ENCODE data around the gene UCK1. TPM values are rescaled to one million over a fixed set of nuclear protein-coding genes. Genes with fewer than 3 reads are reported as not detected.
A peak's percentile ranks its signal among the peaks of the same experiment; 100 is the strongest.

UCK1 gene
- polyA plus RNA-seq (2013, experiment 1 of 2), result 24.3 TPM
- polyA plus RNA-seq (2013, experiment 2 of 2), result 26.2 TPM

- Histone ChIP-seq H3K79me1 (ENCODE audit: low read depth, low read length) (peaks cover 14% of the 10 kb centered on the region), H4K91ac (ENCODE audit: low read depth, low read length, poor library complexity) (peak within 1 kb of the TSS; percentile 85), H3K4me3 (ENCODE audit: low read length in 2 of 2) (peak within 1 kb of the TSS; percentile 94), H4K8ac (ENCODE audit: low read depth, low read length) (peak within 1 kb of the TSS; percentile 78), H3K14ac (ENCODE audit: low read length) (no peak within 1 kb of the TSS), H3K4ac (ENCODE audit: low read length) (peak within 1 kb of the TSS; percentile 84), H3K23ac (ENCODE audit: low read depth, low read length, poor library complexity) (peak within 1 kb of the TSS; percentile 87), H3K27ac (replicated peaks; ENCODE audit: low read length) (no peak within 1 kb of the TSS), H3K9me3 (replicated peaks in 1 of 2; ENCODE audit: control insufficient read depth in 2 of 2, insufficient read depth in 1 of 2, low read depth in 1 of 2, low read length in 2 of 2) (no peaks in the 10 kb centered on the region), H3K9ac (ENCODE audit: low read depth, low read length, poor library complexity) (peak within 1 kb of the TSS; percentile 92), H2BK120ac (ENCODE audit: low read depth, low read length) (no peak within 1 kb of the TSS), H3K36me3 (replicated peaks in 1 of 2; ENCODE audit: control insufficient read depth in 2 of 2, insufficient read depth in 2 of 2, low read length in 2 of 2) (peaks cover 30 to 43% of the 10 kb centered on the region in 2 donors), H3K18ac (ENCODE audit: low read length) (peak within 1 kb of the TSS; percentile 94), H2AK5ac (ENCODE audit: low read depth, low read length) (peak within 1 kb of the TSS; percentile 92), H2AFZ (ENCODE audit: low read length) (peak within 1 kb of the TSS; percentile 99), H2BK15ac (ENCODE audit: low read length) (peak within 1 kb of the TSS; percentile 37), H2BK5ac (ENCODE audit: low read length) (peak within 1 kb of the TSS; percentile 54), H2BK12ac (ENCODE audit: low read length) (no peak within 1 kb of the TSS), H3K4me1 (ENCODE audit: control insufficient read depth in 2 of 2, insufficient read depth in 1 of 2, low read depth in 1 of 2, low read length in 2 of 2) (peaks cover 8% of the 10 kb centered on the region in 2 donors), H3K4me2 (ENCODE audit: insufficient read depth, low read length, poor library complexity, severe bottlenecking) (peak within 1 kb of the TSS; percentile 90), H3K27me3 (ENCODE audit: control insufficient read depth in 3 of 3, insufficient read depth in 3 of 3, low read depth in 1 of 3, low read length in 3 of 3) (no peaks in the 10 kb centered on the region)
- DNase-seq (ENCODE audit: low spot score), result peak; percentile 86
- no CpG with 5 or more reads among the region's 103 CpGs for WGBS, 2 donors (ENCODE audit: extremely low coverage in 2 of 2, insufficient read length in 2 of 2, insufficient replicate concordance in 1 of 2)
Measured at GRCh38 chr9:131530920-131531832, at the start of gene UCK1. UCK1 (minus strand) TSS chr9:131531263; CDS start chr9:131531174, 89 bp downstream.

GRCh38 chr9:131580358-131580757 lies 49.3 kb upstream of the UCK1 start:
- H2BK5ac ChIP-seq (ENCODE audit: low read length), result no peak overlapping the region
- H3K79me1 ChIP-seq (ENCODE audit: low read depth, low read length), result no peaks in the 10 kb centered on the region
- H2BK120ac ChIP-seq (ENCODE audit: low read depth, low read length), result no peak overlapping the region
- H2BK12ac ChIP-seq (ENCODE audit: low read length), result no peak overlapping the region
- no peaks in the 10 kb centered on the region for H3K9me3 ChIP-seq (replicated peaks in 1 of 2; ENCODE audit: control insufficient read depth in 2 of 2, insufficient read depth in 1 of 2, low read depth in 1 of 2, low read length in 2 of 2)
- H3K27ac ChIP-seq (replicated peaks; ENCODE audit: low read length), result no peak overlapping the region
- DNase-seq (ENCODE audit: low spot score), result no peak
- H3K36me3 ChIP-seq (replicated peaks in 1 of 2; ENCODE audit: control insufficient read depth in 2 of 2, insufficient read depth in 2 of 2, low read length in 2 of 2), result peaks cover 25 to 85% of the 10 kb centered on the region in 2 donors
- no peak overlapping the region for H3K18ac ChIP-seq (ENCODE audit: low read length)
- H4K91ac ChIP-seq (ENCODE audit: low read depth, low read length, poor library complexity), result no peak overlapping the region
- H2AK5ac ChIP-seq (ENCODE audit: low read depth, low read length), result no peak overlapping the region
- no peak overlapping the region for H3K9ac ChIP-seq (ENCODE audit: low read depth, low read length, poor library complexity)
- H2AFZ ChIP-seq (ENCODE audit: low read length), result no peak overlapping the region
- H3K4me1 ChIP-seq (ENCODE audit: control insufficient read depth in 2 of 2, insufficient read depth in 1 of 2, low read depth in 1 of 2, low read length in 2 of 2), result peaks cover 0 to 1% of the 10 kb centered on the region in 2 donors
- no peak overlapping the region for H3K4me2 ChIP-seq (ENCODE audit: insufficient read depth, low read length, poor library complexity, severe bottlenecking)
- H3K23ac ChIP-seq (ENCODE audit: low read depth, low read length, poor library complexity), result no peak overlapping the region
- no peak overlapping the region for H3K4ac ChIP-seq (ENCODE audit: low read length)
- H3K4me3 ChIP-seq (ENCODE audit: low read length in 2 of 2), result no peak overlapping the region
- no peak overlapping the region for H4K8ac ChIP-seq (ENCODE audit: low read depth, low read length)
- H3K14ac ChIP-seq (ENCODE audit: low read length), result peak overlapping the region; percentile 47
- no peaks in the 10 kb centered on the region for H3K27me3 ChIP-seq (ENCODE audit: control insufficient read depth in 3 of 3, insufficient read depth in 3 of 3, low read depth in 1 of 3, low read length in 3 of 3)
- no CpG with 5 or more reads among the region's 9 CpGs for WGBS, 2 donors (ENCODE audit: extremely low coverage in 2 of 2, insufficient read length in 2 of 2, insufficient replicate concordance in 1 of 2)
- no peak overlapping the region for H2BK15ac ChIP-seq (ENCODE audit: low read length)

- H3K23ac ChIP-seq (ENCODE audit: low read depth, low read length, poor library complexity), result peak overlapping the region; percentile 50
- H2BK120ac ChIP-seq (ENCODE audit: low read depth, low read length), result no peak overlapping the region
- no peaks in the 10 kb centered on the region for H3K79me1 ChIP-seq (ENCODE audit: low read depth, low read length)
- no peak overlapping the region for H4K91ac ChIP-seq (ENCODE audit: low read depth, low read length, poor library complexity)
- peak overlapping the region; percentile 47 for H3K14ac ChIP-seq (ENCODE audit: low read length)
- DNase-seq (ENCODE audit: low spot score), result no peak
- H3K4ac ChIP-seq (ENCODE audit: low read length), result no peak overlapping the region
- H2BK12ac ChIP-seq (ENCODE audit: low read length), result no peak overlapping the region
- H3K4me1 ChIP-seq (ENCODE audit: control insufficient read depth in 2 of 2, insufficient read depth in 1 of 2, low read depth in 1 of 2, low read length in 2 of 2), result peaks cover 0 to 2% of the 10 kb centered on the region in 2 donors
- H4K8ac ChIP-seq (ENCODE audit: low read depth, low read length), result no peak overlapping the region
- H3K27me3 ChIP-seq (ENCODE audit: control insufficient read depth in 3 of 3, insufficient read depth in 3 of 3, low read depth in 1 of 3, low read length in 3 of 3), result no peaks in the 10 kb centered on the region
- peaks cover 24 to 85% of the 10 kb centered on the region in 2 donors for H3K36me3 ChIP-seq (replicated peaks in 1 of 2; ENCODE audit: control insufficient read depth in 2 of 2, insufficient read depth in 2 of 2, low read length in 2 of 2)
- H3K9me3 ChIP-seq (replicated peaks in 1 of 2; ENCODE audit: control insufficient read depth in 2 of 2, insufficient read depth in 1 of 2, low read depth in 1 of 2, low read length in 2 of 2), result no peaks in the 10 kb centered on the region
- no peak overlapping the region for H2AFZ ChIP-seq (ENCODE audit: low read length)
- H3K4me3 ChIP-seq (ENCODE audit: low read length in 2 of 2), result no peak overlapping the region
- no peak overlapping the region for H3K18ac ChIP-seq (ENCODE audit: low read length)
- no CpG with 5 or more reads among the region's 8 CpGs for WGBS, 2 donors (ENCODE audit: extremely low coverage in 2 of 2, insufficient read length in 2 of 2, insufficient replicate concordance in 1 of 2)
- H3K27ac ChIP-seq (replicated peaks; ENCODE audit: low read length), result no peak overlapping the region
- H2BK15ac ChIP-seq (ENCODE audit: low read length), result no peak overlapping the region
- no peak overlapping the region for H2AK5ac ChIP-seq (ENCODE audit: low read depth, low read length)
- H2BK5ac ChIP-seq (ENCODE audit: low read length), result no peak overlapping the region
- no peak overlapping the region for H3K9ac ChIP-seq (ENCODE audit: low read depth, low read length, poor library complexity)
- no peak overlapping the region for H3K4me2 ChIP-seq (ENCODE audit: insufficient read depth, low read length, poor library complexity, severe bottlenecking)
Measured at GRCh38 chr9:131579789-131580211, 48.7 kb upstream of the UCK1 start.
